Frontal cortex (tissue), 4 donors: Measurements from ENCODE around the gene CCDC88C. TPM values are rescaled to one million over a fixed set of nuclear protein-coding genes. Genes with fewer than 3 reads are reported as not detected.
"Not testable (repeated sequence)": the region's sequence is repeated elsewhere in the genome, so short reads cannot be mapped to it uniquely, and the experiment has no call there.

Source experiments
- DNase-seq, 2 donors: peaks; one replicate each; pipeline ENCODE4 v3.0.0; 2012; ENCODE audit warnings: low spot score in 2 of 2
- FAIRE-seq: peaks from 2 replicates; lab custom pipeline; 2012; peaks lifted over from hg19 to GRCh38; lab: Jason Lieb, UNC
- total RNA-seq: library from RNA; depleted of rRNA; stranded (reverse); fragments of >200 nt; gene quantifications from one replicate; pipeline ENCODE4 v1.2.3, GENCODE V29; 2014
- donor health status: control.
- donor health status: control.
- donor health status: control.

The CCDC88C gene
- 22.4 TPM for total RNA-seq

GRCh38 chr14:91417120-91417982, at the start of gene CCDC88C:
Gene CCDC88C (minus strand): TSS chr14:91417820. CDS start chr14:91417690, 130 bp downstream.
- FAIRE-seq, result no peak
- DNase-seq, result peak; percentile 70 to 81

- no peak for FAIRE-seq
- no peak for DNase-seq
Observed at GRCh38 chr14:91466192-91466591, 48.6 kb upstream of the CCDC88C start.

GRCh38 chr14:91464615-91465205, 47.1 kb upstream of the CCDC88C start:
- FAIRE-seq (no peak), DNase-seq (no peak)

GRCh38 chr14:91458612-91459011, 41.0 kb upstream of the CCDC88C start:
- DNase-seq (no peak), FAIRE-seq (no peak)

- no peak for FAIRE-seq
- no peak for DNase-seq
Observed at GRCh38 chr14:91456283-91456682, 38.7 kb upstream of the CCDC88C start.

- FAIRE-seq (no peak), DNase-seq (no peak)
Observed at GRCh38 chr14:91454580-91454979, 37.0 kb upstream of the CCDC88C start.

GRCh38 chr14:91454155-91454554, 36.5 kb upstream of the CCDC88C start:
- FAIRE-seq (no peak), DNase-seq (no peak)

- no peak for FAIRE-seq
Observed at GRCh38 chr14:91453744-91454143, 36.1 kb upstream of the CCDC88C start.

GRCh38 chr14:91444335-91445020, 26.9 kb upstream of the CCDC88C start:
- DNase-seq (no peak), FAIRE-seq (no peak)

More at GRCh38 chr14:91453744-91454143, 36.1 kb upstream of the CCDC88C start:
- no peak for DNase-seq

GRCh38 chr14:91439345-91439744, 21.7 kb upstream of the CCDC88C start:
- FAIRE-seq, result no peak
- no peak for DNase-seq

- FAIRE-seq, result no peak
- DNase-seq, result no peak
Observed at GRCh38 chr14:91438845-91439244, 21.2 kb upstream of the CCDC88C start.

GRCh38 chr14:91436266-91436665, 18.6 kb upstream of the CCDC88C start:
- not testable (repeated sequence) for FAIRE-seq, DNase-seq

GRCh38 chr14:91429385-91429784, 11.8 kb upstream of the CCDC88C start:
- DNase-seq (no peak), FAIRE-seq (no peak)

- FAIRE-seq, DNase-seq: not testable (repeated sequence)
Observed at GRCh38 chr14:91428931-91429330, 11.3 kb upstream of the CCDC88C start.

GRCh38 chr14:91425531-91425944, 7.9 kb upstream of the CCDC88C start:
- not testable (repeated sequence) for DNase-seq, FAIRE-seq

- DNase-seq (no peak), FAIRE-seq (no peak)
Observed at GRCh38 chr14:91424813-91425530, 7.4 kb upstream of the CCDC88C start.

GRCh38 chr14:91420686-91421085, 3.1 kb upstream of the CCDC88C start:
- no peak for FAIRE-seq

GRCh38 chr14:91419451-91419850, 1.8 kb upstream of the CCDC88C start:
- DNase-seq (no peak), FAIRE-seq (no peak)

More at GRCh38 chr14:91420686-91421085, 3.1 kb upstream of the CCDC88C start:
- DNase-seq, result no peak

GRCh38 chr14:91419044-91419397, 1.4 kb upstream of the CCDC88C start:
- no peak for FAIRE-seq

More at GRCh38 chr14:91419044-91419397, 1.4 kb upstream of the CCDC88C start:
- no peak for DNase-seq
